HCT116 (cell line): ENCODE results near the gene TMTC2. TPM values are rescaled to one million over a fixed set of nuclear protein-coding genes. Genes with fewer than 3 reads are reported as not detected.

Experiments
- ATAC-seq: fragments of 200-7000 bp; cut with Tn5 transposase; 2 replicates; pipeline ENCODE4 v1.9.1; 2020; ENCODE audit warnings: mild to moderate bottlenecking, moderate library complexity
- BruUV-seq: library from RNA; stranded (reverse); fragments of 400-500 nt; replicated peaks from 2 replicates; lab custom pipeline; 2021; lab: Mats Ljungman, UMichigan
- CTCF ChIA-PET: fragments of 300-600 bp; sonication (Branson Sonifier 250); formaldehyde crosslinking; loops from one replicate; lab custom pipeline; 2021; ENCODE audit warnings: antibody characterized with exemption; lab: Charles Lee
- POLR2A ChIA-PET: fragments of 300-600, 350-600 bp; sonication (Branson Sonifier 250); formaldehyde crosslinking; loops from one replicate; lab custom pipeline; 2021; ENCODE audit warnings: antibody characterized with exemption; lab: Charles Lee
- RAD21 ChIA-PET, 2 experiments: fragments of 300-600 bp; sonication (Branson Sonifier 250); formaldehyde crosslinking; loops; one replicate each; lab custom pipeline; 2023; ENCODE audit warnings: low total read pairs in 2 of 2; ENCODE audit not compliant: uncharacterized antibody in 2 of 2, unreplicated experiment in 2 of 2, low non-redundant PET in 1 of 2; lab: Charles Lee
- DNase-seq: peaks from one replicate; pipeline ENCODE4 v3.0.0-alpha.2; 2010; ENCODE audit warnings: low read depth, low spot score
- H2AFZ ChIP-seq: fragments of 200-600 bp; shearing (Covaris generic), sonication (generic); 2 replicates; pipeline ENCODE4 v1.6.1; 2017; ENCODE audit warnings: low read depth, mixed run types, mixed read lengths, antibody characterized with exemption, low read length; ENCODE audit not compliant: poor library complexity, severe bottlenecking
- H3K27ac ChIP-seq: 2 replicates; pipeline ENCODE4 v1.5.1; 2012; ENCODE audit warnings: low read depth, low read length
- H3K27me3 ChIP-seq: fragments of 200-600 bp; sonication (generic); 2 replicates; pipeline ENCODE4 v1.6.1; 2016; ENCODE audit warnings: mixed run types, low read length, mixed read lengths; ENCODE audit not compliant: insufficient read depth
- H3K36me3 ChIP-seq, 2 experiments: fragments of 200-500 bp in 1 of 2; fragments of 200-600 bp in 1 of 2; sonication (Bioruptor generic) in 1 of 2; sonication (generic) in 1 of 2; 2 replicates each; pipeline versions ENCODE4 v1.5.1 to v1.6.1; 2014 to 2016; ENCODE audit warnings: low read length in 2 of 2, inconsistent platforms in 1 of 2, mixed read lengths in 1 of 2, mixed run types in 1 of 2; ENCODE audit not compliant: insufficient read depth in 2 of 2, control insufficient read depth in 1 of 2
- H3K4me1 ChIP-seq, 2 experiments: fragments of 200-600 bp in 1 of 2; sonication (generic) in 1 of 2; 2 replicates each; pipeline versions ENCODE4 v1.5.1 to v1.6.1; 2012 to 2017; ENCODE audit warnings: low read length in 2 of 2, inconsistent platforms in 1 of 2, mild to moderate bottlenecking in 1 of 2, mixed read lengths in 1 of 2, mixed run types in 1 of 2, moderate library complexity in 1 of 2; ENCODE audit not compliant: insufficient read depth in 2 of 2, control insufficient read depth in 1 of 2
- H3K4me2 ChIP-seq: fragments of 200-600 bp; sonication (generic); 2 replicates; pipeline ENCODE4 v1.6.1; 2017; ENCODE audit warnings: mixed run types, low read length, mixed read lengths
- H3K4me3 ChIP-seq, 2 experiments: fragments of 200-600 bp in 1 of 2; sonication (generic) in 1 of 2; replicated peaks in 1 of 2; 2 replicates each; pipeline ENCODE4 v1.5.1; 2011 to 2016; ENCODE audit warnings: low read length in 2 of 2, control low read depth in 1 of 2, low read depth in 1 of 2, mild to moderate bottlenecking in 1 of 2, mixed read lengths in 1 of 2, mixed run types in 1 of 2
- H3K79me2 ChIP-seq: fragments of 200-600 bp; sonication (generic); 2 replicates; pipeline ENCODE4 v1.6.1; 2017; ENCODE audit warnings: mild to moderate bottlenecking, mixed run types, low read length, moderate library complexity, mixed read lengths; ENCODE audit not compliant: insufficient read depth
- H3K9ac ChIP-seq: fragments of 200-600 bp; sonication (generic); 2 replicates; pipeline ENCODE4 v1.6.1; 2016; ENCODE audit warnings: low read length, mixed read lengths
- H3K9me2 ChIP-seq: fragments of 200-600 bp; sonication (generic), shearing (Covaris generic); 2 replicates; pipeline ENCODE4 v1.6.1; 2017; ENCODE audit warnings: mixed run types, mild to moderate bottlenecking, moderate library complexity; ENCODE audit not compliant: insufficient read depth
- H3K9me3 ChIP-seq, 2 experiments: fragments of 200-500 bp in 1 of 2; fragments of 200-600 bp in 1 of 2; sonication (Bioruptor generic) in 1 of 2; sonication (generic) in 1 of 2; 2 replicates each; pipeline ENCODE4 v1.6.1; 2014 to 2017; ENCODE audit warnings: low read length in 2 of 2, mixed read lengths in 2 of 2, inconsistent platforms in 1 of 2, low read depth in 1 of 2, mild to moderate bottlenecking in 1 of 2, mixed run types in 1 of 2, moderate library complexity in 1 of 2; ENCODE audit not compliant: control insufficient read depth in 1 of 2, insufficient read depth in 1 of 2
- H4K20me1 ChIP-seq: fragments of 200-600 bp; sonication (generic), shearing (Covaris generic); 2 replicates; pipeline ENCODE4 v1.6.1; 2017; ENCODE audit warnings: mixed run types, mild to moderate bottlenecking, moderate library complexity; ENCODE audit not compliant: insufficient read depth
- CBX3 ChIP-seq: IDR thresholded peaks from 2 replicates; pipeline ENCODE4 v1.6.1; 2012; ENCODE audit warnings: low read depth
- CEBPB ChIP-seq: IDR thresholded peaks from 2 replicates; pipeline ENCODE4 v1.6.1; 2012; ENCODE audit warnings: low read depth
- EGR1 ChIP-seq: IDR thresholded peaks from 2 replicates; pipeline ENCODE4 v1.6.1; 2012; ENCODE audit warnings: low read depth
- ELF1 ChIP-seq: IDR thresholded peaks from 2 replicates; pipeline ENCODE4 v1.6.1; 2012; ENCODE audit warnings: low read depth, borderline replicate concordance
- EZH2 ChIP-seq: fragments of 200-600 bp; sonication (generic); IDR thresholded peaks from 2 replicates; pipeline ENCODE4 v1.6.1; 2017; ENCODE audit warnings: antibody characterized with exemption, mixed run types
- EZH2phosphoT487 ChIP-seq: fragments of 200-600 bp; IDR thresholded peaks from 2 replicates; pipeline ENCODE4 v1.6.1; 2018; ENCODE audit warnings: antibody characterized with exemption, borderline replicate concordance
- JUND ChIP-seq: IDR thresholded peaks from 2 replicates; pipeline ENCODE4 v1.6.1; 2012
- POLR2A ChIP-seq: IDR thresholded peaks from 2 replicates; pipeline ENCODE4 v1.7.0; 2011; ENCODE audit warnings: borderline replicate concordance; ENCODE audit not compliant: insufficient read depth, insufficient read length; ENCODE audit errors: extremely low read depth
- POLR2AphosphoS5 ChIP-seq: IDR thresholded peaks from 2 replicates; pipeline ENCODE4 v1.6.1; 2011; ENCODE audit warnings: mild to moderate bottlenecking, low read depth, low read length, moderate library complexity
- RAD21 ChIP-seq: IDR thresholded peaks from 2 replicates; pipeline ENCODE4 v1.6.1; 2012; ENCODE audit warnings: low read depth, mild to moderate bottlenecking
- SIN3A ChIP-seq: IDR thresholded peaks from 2 replicates; pipeline ENCODE4 v1.6.1; 2012; ENCODE audit warnings: low read depth
- SP1 ChIP-seq: IDR thresholded peaks from 2 replicates; pipeline ENCODE4 v1.6.1; 2012; ENCODE audit warnings: low read depth
- TCF7L2 ChIP-seq: IDR thresholded peaks from 2 replicates; pipeline ENCODE4 v1.7.0; 2011; ENCODE audit warnings: borderline replicate concordance, inconsistent platforms; ENCODE audit not compliant: insufficient read depth, insufficient read length; ENCODE audit errors: extremely low read depth
- YY1 ChIP-seq: IDR thresholded peaks from 2 replicates; pipeline ENCODE4 v1.6.1; 2011; ENCODE audit warnings: low read length, low read depth, moderate library complexity, mild to moderate bottlenecking; ENCODE audit not compliant: insufficient replicate concordance; ENCODE audit errors: extremely low read depth
- ZBTB33 ChIP-seq: IDR thresholded peaks from 2 replicates; pipeline ENCODE4 v1.6.1; 2011; ENCODE audit warnings: mild to moderate bottlenecking, low read length, moderate library complexity; ENCODE audit not compliant: insufficient replicate concordance; ENCODE audit errors: extremely low read depth
- ZFX ChIP-seq: fragments of 450-650 bp; IDR thresholded peaks from 2 replicates; pipeline ENCODE4 v1.6.1; 2017
- ZNF274 ChIP-seq: fragments of 200-500 bp; sonication (Bioruptor generic); IDR thresholded peaks from 2 replicates; pipeline ENCODE4 v1.6.1; 2014; ENCODE audit warnings: mild to moderate bottlenecking, low read depth, low read length, inconsistent platforms
- intact Hi-C: fragments of 100-400 bp; cut with micrococcal nuclease; formaldehyde crosslinking; loops from 2 replicates; pipeline ENCODE4 v1.10.0; 2022
- total RNA-seq: library from RNA; stranded (reverse); gene quantifications from one replicate; pipeline ENCODE4 v1.2.1, GENCODE V29; 2021; ENCODE audit not compliant: unreplicated experiment
- TF ChIP-seq, protein P1 (sequence below): IDR thresholded peaks from 2 replicates; pipeline ENCODE4 v1.6.1; 2012; ENCODE audit warnings: low read depth
- TF ChIP-seq, protein P2 (sequence below), 3 experiments: fragments of 200-600 bp in 1 of 3; sonication (generic) in 1 of 3; IDR thresholded peaks in 2 of 3; conservative IDR thresholded peaks in 1 of 3; 2 replicates each; pipeline ENCODE4 v1.5.1; 2012 to 2017; ENCODE audit warnings: low read depth in 2 of 3, low read length in 2 of 3, antibody characterized with exemption in 1 of 3, borderline replicate concordance in 1 of 3, control low read depth in 1 of 3, mild to moderate bottlenecking in 1 of 3, mixed read lengths in 1 of 3, mixed run types in 1 of 3, moderate library complexity in 1 of 3; ENCODE audit not compliant: insufficient read depth in 1 of 3

Gene TMTC2
- total RNA-seq, 1 experiment from 2014 or later: 11.5 TPM

- BruUV-seq: no TSS peak
- ChIA-PET RAD21 (no interaction called here), CTCF (interaction anchor here (1.4 kb wide), 1 partner anchor 332 kb away, joined by 4 read pairs; no protein-coding TSS in a partner anchor), POLR2A (no interaction called here)
- Histone ChIP-seq H3K9me3 (no peaks in the 10 kb centered on the region), H3K79me2 (no peaks in the 10 kb centered on the region), H3K9ac (no peak overlapping the region), H3K36me3 (no peaks in the 10 kb centered on the region), H3K27ac (no peak overlapping the region), H3K4me1 (peaks cover 12 to 25% of the 10 kb centered on the region in 2 experiments), H3K9me2 (no peaks in the 10 kb centered on the region), H3K4me2 (no peak overlapping the region), H3K27me3 (no peaks in the 10 kb centered on the region), H2AFZ (no peak overlapping the region), H4K20me1 (no peaks in the 10 kb centered on the region), H3K4me3 (no peak overlapping the region)
- TF ChIP-seq ZNF274 (no peak), EGR1 (no peak), POLR2A (no peak), CBX3 (no peak), ZBTB33 (no peak), YY1 (no peak), EZH2phosphoT487 (no peak), SP1 (no peak), ELF1 (no peak), JUND (no peak), ZFX (no peak), CEBPB (no peak), TCF7L2 (no peak), SIN3A (no peak), POLR2AphosphoS5 (no peak), EZH2 (no peak), RAD21 (no peak)
- TF ChIP-seq, protein P1, sequence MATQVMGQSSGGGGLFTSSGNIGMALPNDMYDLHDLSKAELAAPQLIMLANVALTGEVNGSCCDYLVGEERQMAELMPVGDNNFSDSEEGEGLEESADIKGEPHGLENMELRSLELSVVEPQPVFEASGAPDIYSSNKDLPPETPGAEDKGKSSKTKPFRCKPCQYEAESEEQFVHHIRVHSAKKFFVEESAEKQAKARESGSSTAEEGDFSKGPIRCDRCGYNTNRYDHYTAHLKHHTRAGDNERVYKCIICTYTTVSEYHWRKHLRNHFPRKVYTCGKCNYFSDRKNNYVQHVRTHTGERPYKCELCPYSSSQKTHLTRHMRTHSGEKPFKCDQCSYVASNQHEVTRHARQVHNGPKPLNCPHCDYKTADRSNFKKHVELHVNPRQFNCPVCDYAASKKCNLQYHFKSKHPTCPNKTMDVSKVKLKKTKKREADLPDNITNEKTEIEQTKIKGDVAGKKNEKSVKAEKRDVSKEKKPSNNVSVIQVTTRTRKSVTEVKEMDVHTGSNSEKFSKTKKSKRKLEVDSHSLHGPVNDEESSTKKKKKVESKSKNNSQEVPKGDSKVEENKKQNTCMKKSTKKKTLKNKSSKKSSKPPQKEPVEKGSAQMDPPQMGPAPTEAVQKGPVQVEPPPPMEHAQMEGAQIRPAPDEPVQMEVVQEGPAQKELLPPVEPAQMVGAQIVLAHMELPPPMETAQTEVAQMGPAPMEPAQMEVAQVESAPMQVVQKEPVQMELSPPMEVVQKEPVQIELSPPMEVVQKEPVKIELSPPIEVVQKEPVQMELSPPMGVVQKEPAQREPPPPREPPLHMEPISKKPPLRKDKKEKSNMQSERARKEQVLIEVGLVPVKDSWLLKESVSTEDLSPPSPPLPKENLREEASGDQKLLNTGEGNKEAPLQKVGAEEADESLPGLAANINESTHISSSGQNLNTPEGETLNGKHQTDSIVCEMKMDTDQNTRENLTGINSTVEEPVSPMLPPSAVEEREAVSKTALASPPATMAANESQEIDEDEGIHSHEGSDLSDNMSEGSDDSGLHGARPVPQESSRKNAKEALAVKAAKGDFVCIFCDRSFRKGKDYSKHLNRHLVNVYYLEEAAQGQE: no peak
- TF ChIP-seq, protein P2, sequence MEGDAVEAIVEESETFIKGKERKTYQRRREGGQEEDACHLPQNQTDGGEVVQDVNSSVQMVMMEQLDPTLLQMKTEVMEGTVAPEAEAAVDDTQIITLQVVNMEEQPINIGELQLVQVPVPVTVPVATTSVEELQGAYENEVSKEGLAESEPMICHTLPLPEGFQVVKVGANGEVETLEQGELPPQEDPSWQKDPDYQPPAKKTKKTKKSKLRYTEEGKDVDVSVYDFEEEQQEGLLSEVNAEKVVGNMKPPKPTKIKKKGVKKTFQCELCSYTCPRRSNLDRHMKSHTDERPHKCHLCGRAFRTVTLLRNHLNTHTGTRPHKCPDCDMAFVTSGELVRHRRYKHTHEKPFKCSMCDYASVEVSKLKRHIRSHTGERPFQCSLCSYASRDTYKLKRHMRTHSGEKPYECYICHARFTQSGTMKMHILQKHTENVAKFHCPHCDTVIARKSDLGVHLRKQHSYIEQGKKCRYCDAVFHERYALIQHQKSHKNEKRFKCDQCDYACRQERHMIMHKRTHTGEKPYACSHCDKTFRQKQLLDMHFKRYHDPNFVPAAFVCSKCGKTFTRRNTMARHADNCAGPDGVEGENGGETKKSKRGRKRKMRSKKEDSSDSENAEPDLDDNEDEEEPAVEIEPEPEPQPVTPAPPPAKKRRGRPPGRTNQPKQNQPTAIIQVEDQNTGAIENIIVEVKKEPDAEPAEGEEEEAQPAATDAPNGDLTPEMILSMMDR (IDR thresholded peaks at IDR 0.05 in 2 of 3, conservative IDR thresholded peaks at IDR 0.05 in 1 of 3; ENCODE audit: borderline replicate concordance in 1 of 3, insufficient read depth in 1 of 3, low read depth in 2 of 3, low read length in 2 of 3): no peak
- DNase-seq (no peak), ATAC-seq (no peak)
- intact Hi-C loops: no loop called here
Measured at GRCh38 chr12:83018088-83018487, 331.4 kb downstream of the TMTC2 start.
